SU-DHL-6 (cell line): ENCODE measurements around the gene PROCR.

Source experiments
- H2AFZ ChIP-seq: fragments of 200-600 bp; sonication (generic); 2 replicates; pipeline ENCODE4 v1.6.1; 2014; ENCODE audit warnings: low read depth, mild to moderate bottlenecking, moderate library complexity, mixed read lengths, antibody characterized with exemption, low read length; ENCODE audit not compliant: severe bottlenecking
- H3F3A ChIP-seq: fragments of 200-600 bp; shearing (Covaris generic); 2 replicates; pipeline ENCODE4 v1.6.0; 2016; ENCODE audit warnings: antibody characterized with exemption, mild to moderate bottlenecking; ENCODE audit not compliant: insufficient read depth
- H3K27ac ChIP-seq: fragments of 200-600 bp; sonication (generic); 2 replicates; pipeline ENCODE4 v1.5.1; 2016; ENCODE audit warnings: low read depth, mild to moderate bottlenecking, low read length, moderate library complexity, mixed read lengths
- H3K27me3 ChIP-seq: fragments of 200-600 bp; sonication (generic), shearing (Covaris generic); 2 replicates; pipeline ENCODE4 v1.6.0; 2014; ENCODE audit warnings: mild to moderate bottlenecking, low read length
- H3K36me3 ChIP-seq: fragments of 200-600 bp; sonication (generic); 2 replicates; pipeline ENCODE4 v1.6.1; 2014; ENCODE audit warnings: mild to moderate bottlenecking, low read length, mixed read lengths
- H3K4me2 ChIP-seq: fragments of 300-600, 200-600 bp; shearing (Covaris generic), sonication (generic); 2 replicates; pipeline ENCODE4 v1.6.0; 2014; ENCODE audit warnings: low read length, low read depth, mild to moderate bottlenecking; ENCODE audit not compliant: poor library complexity, severe bottlenecking
- H3K4me3 ChIP-seq: fragments of 200-600 bp; sonication (generic); 2 replicates; pipeline ENCODE4 v1.5.1; 2014; ENCODE audit warnings: antibody characterized with exemption, low read length, mild to moderate bottlenecking, mixed read lengths; ENCODE audit not compliant: insufficient read depth, poor library complexity, severe bottlenecking
- H3K79me2 ChIP-seq: fragments of 200-600 bp; sonication (generic); 2 replicates; pipeline ENCODE4 v1.6.1; 2014; ENCODE audit warnings: mild to moderate bottlenecking, low read length, moderate library complexity; ENCODE audit not compliant: insufficient read depth
- H3K9ac ChIP-seq: fragments of 200-600 bp; sonication (generic); 2 replicates; pipeline ENCODE4 v1.7.0; 2014; ENCODE audit warnings: mild to moderate bottlenecking, low read length
- H3K9me2 ChIP-seq: fragments of 200-600 bp; sonication (generic); replicated peaks from 2 replicates; pipeline ENCODE4 v1.6.1; 2014; ENCODE audit warnings: low read length; ENCODE audit not compliant: insufficient read depth
- H3K9me3 ChIP-seq: fragments of 200-600 bp; sonication (generic); 2 replicates; pipeline ENCODE4 v1.6.1; 2014; ENCODE audit warnings: low read length, mixed read lengths; ENCODE audit not compliant: insufficient read depth
- H4K20me1 ChIP-seq: fragments of 200-600 bp; sonication (generic); 2 replicates; pipeline ENCODE4 v1.6.1; 2014; ENCODE audit warnings: low read depth, mild to moderate bottlenecking, antibody characterized with exemption, low read length, moderate library complexity, mixed read lengths
- EZH2phosphoT487 ChIP-seq: fragments of 200-600 bp; sonication (generic), shearing (Covaris generic); conservative IDR thresholded peaks from 2 replicates; pipeline ENCODE4 v1.6.1; 2018; ENCODE audit warnings: mild to moderate bottlenecking, antibody characterized with exemption, low read length, moderate library complexity, mixed read lengths
- TF ChIP-seq, protein P1 (sequence below): fragments of 200-600 bp; sonication (generic); IDR thresholded peaks from one replicate; pipeline ENCODE4 v1.5.1; 2017; ENCODE audit warnings: antibody characterized with exemption, mild to moderate bottlenecking, low read length, moderate library complexity; ENCODE audit not compliant: insufficient read depth, poor library complexity, severe bottlenecking

The PROCR gene

DNA sequence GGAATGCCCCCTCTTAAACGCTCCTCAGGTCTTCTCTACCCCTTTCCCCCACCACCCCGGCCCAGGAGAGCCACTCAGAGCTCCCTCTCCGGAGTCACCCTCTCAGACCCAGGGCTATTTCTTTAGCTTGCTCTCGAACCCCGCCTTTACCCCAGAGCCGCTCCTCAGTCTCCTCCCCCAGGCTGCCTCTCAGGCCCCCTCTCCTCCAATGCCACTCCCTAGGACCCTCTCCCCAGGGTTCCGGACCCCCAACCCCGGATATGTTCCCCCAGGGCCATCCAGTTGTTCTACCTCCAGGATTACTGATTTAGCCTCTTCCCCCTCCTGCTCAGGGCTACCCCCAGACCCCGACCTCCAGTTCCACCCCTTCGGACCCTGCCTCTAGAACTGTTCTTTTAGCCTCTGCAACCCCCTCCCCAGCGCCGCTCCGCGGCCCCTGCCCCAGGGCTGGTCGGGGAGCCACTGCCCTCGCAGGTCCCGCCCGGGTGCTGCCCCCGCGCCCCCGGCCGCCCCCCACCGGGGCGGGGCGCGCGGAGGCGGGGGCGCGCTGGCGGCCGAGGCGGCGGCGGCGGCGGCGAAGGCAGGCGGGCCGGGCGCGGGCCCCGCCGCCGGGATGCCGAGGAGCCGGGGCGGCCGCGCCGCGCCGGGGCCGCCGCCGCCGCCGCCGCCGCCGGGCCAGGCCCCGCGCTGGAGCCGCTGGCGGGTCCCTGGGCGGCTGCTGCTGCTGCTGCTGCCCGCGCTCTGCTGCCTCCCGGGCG, 54.4 kb downstream of the PROCR start, which contains the start of gene MMP24:
MMP24 (plus strand) TSS at position 565 of the 758 bp plus-strand sequence; CDS start at position 614, 49 bp downstream.
- no peaks in the 10 kb centered on the region for H3K9me3 ChIP-seq
- H3K9me2 ChIP-seq = no peaks in the 10 kb centered on the region
- no peaks in the 10 kb centered on the region for H3K36me3 ChIP-seq
- TF ChIP-seq, protein P1, sequence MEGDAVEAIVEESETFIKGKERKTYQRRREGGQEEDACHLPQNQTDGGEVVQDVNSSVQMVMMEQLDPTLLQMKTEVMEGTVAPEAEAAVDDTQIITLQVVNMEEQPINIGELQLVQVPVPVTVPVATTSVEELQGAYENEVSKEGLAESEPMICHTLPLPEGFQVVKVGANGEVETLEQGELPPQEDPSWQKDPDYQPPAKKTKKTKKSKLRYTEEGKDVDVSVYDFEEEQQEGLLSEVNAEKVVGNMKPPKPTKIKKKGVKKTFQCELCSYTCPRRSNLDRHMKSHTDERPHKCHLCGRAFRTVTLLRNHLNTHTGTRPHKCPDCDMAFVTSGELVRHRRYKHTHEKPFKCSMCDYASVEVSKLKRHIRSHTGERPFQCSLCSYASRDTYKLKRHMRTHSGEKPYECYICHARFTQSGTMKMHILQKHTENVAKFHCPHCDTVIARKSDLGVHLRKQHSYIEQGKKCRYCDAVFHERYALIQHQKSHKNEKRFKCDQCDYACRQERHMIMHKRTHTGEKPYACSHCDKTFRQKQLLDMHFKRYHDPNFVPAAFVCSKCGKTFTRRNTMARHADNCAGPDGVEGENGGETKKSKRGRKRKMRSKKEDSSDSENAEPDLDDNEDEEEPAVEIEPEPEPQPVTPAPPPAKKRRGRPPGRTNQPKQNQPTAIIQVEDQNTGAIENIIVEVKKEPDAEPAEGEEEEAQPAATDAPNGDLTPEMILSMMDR = no peak
- TF ChIP-seq EZH2phosphoT487 = no peak
- H3K9ac ChIP-seq = no peak within 1 kb of the TSS
- no peaks in the 10 kb centered on the region for H4K20me1 ChIP-seq
- H3K4me3 ChIP-seq = no peak within 1 kb of the TSS
- H3K79me2 ChIP-seq = no peaks in the 10 kb centered on the region
- H3K4me2 ChIP-seq = peak within 1 kb of the TSS; percentile 23
- H3F3A ChIP-seq = no peaks in the 10 kb centered on the region
- no peaks in the 10 kb centered on the region for H3K27me3 ChIP-seq
- no peak within 1 kb of the TSS for H2AFZ ChIP-seq
- H3K27ac ChIP-seq = no peak within 1 kb of the TSS
